ENCODE measurements around the gene TGOLN2. TPM values are rescaled to one million over a fixed set of nuclear protein-coding genes. Genes with fewer than 3 reads are reported as not detected.
"Not testable (repeated sequence)": the region's sequence is repeated elsewhere in the genome, so short reads cannot be mapped to it uniquely, and the experiment has no call there.

Gene TGOLN2
- total and polyA plus RNA-seq, 8 donors: 90.3 to 133 (median 99.9) TPM

DNA sequence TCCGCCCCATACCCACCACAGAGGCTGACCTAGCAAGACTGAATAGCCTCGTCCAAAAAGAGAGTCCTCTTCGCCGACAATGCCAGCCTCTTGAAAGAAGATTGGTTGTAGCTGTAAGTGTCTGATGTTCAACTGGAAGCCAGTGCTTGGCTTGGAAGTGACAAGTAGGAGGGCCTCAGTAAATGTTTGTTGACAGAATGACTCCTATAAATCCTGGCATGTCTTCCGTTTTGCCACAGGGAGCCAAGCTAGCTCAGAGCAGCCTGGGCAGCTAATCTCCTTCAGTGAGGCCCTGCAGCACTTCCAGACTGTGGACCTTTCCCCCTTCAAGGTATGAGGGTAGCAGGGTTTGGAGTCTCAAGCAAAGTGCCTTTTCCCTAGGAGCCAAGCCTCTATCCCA lies 41.7 kb upstream of the TGOLN2 start:
- H3K27me3 ChIP-seq: no peaks in the 10 kb centered on the region
- DNase-seq (no peak), ATAC-seq (no peak)
- H3K36me3 ChIP-seq: peaks cover 0 to 64% of the 10 kb centered on the region in 2 donors
- no peak overlapping the region for H3K4me3 ChIP-seq
- TF ChIP-seq, protein P1, sequence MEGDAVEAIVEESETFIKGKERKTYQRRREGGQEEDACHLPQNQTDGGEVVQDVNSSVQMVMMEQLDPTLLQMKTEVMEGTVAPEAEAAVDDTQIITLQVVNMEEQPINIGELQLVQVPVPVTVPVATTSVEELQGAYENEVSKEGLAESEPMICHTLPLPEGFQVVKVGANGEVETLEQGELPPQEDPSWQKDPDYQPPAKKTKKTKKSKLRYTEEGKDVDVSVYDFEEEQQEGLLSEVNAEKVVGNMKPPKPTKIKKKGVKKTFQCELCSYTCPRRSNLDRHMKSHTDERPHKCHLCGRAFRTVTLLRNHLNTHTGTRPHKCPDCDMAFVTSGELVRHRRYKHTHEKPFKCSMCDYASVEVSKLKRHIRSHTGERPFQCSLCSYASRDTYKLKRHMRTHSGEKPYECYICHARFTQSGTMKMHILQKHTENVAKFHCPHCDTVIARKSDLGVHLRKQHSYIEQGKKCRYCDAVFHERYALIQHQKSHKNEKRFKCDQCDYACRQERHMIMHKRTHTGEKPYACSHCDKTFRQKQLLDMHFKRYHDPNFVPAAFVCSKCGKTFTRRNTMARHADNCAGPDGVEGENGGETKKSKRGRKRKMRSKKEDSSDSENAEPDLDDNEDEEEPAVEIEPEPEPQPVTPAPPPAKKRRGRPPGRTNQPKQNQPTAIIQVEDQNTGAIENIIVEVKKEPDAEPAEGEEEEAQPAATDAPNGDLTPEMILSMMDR (IDR thresholded peaks at IDR 0.05): no peak
- no peak overlapping the region for H3K27ac ChIP-seq
- intact Hi-C loops (cut with DNase I): no loop called here
- H3K4me1 ChIP-seq: no peaks in the 10 kb centered on the region
- H3K9me3 ChIP-seq: no peaks in the 10 kb centered on the region

DNA sequence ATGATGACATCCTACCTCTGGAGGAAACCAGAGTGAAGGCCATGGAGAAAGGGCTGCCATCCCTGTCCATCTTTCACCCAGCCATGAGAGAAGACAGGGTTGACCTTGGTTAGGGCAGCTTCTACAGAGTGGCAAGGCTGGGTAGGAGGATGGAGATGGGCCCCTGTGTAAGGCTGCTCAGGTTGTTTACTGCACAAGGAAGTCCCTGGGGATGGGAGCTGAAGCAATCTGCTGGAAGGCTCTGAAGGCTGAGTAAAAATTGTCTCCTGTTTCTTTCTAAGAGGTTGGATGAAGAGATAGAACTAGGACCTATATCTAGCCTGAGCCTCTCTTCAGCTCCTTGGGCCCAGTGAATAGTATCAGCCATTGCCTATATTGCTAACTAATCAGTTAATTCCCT lies 41.1 kb upstream of the TGOLN2 start:
- TF ChIP-seq, protein P1 (IDR thresholded peaks at IDR 0.05): no peak
- H3K36me3 ChIP-seq: peaks cover 0 to 64% of the 10 kb centered on the region in 2 donors
- intact Hi-C loops (cut with DNase I): no loop called here
- no peak overlapping the region for H3K4me3 ChIP-seq
- H3K9me3 ChIP-seq: no peaks in the 10 kb centered on the region
- DNase-seq: no peak
- ATAC-seq: no peak
- H3K27me3 ChIP-seq: no peaks in the 10 kb centered on the region
- no peaks in the 10 kb centered on the region for H3K4me1 ChIP-seq
- H3K27ac ChIP-seq: no peak overlapping the region

DNA sequence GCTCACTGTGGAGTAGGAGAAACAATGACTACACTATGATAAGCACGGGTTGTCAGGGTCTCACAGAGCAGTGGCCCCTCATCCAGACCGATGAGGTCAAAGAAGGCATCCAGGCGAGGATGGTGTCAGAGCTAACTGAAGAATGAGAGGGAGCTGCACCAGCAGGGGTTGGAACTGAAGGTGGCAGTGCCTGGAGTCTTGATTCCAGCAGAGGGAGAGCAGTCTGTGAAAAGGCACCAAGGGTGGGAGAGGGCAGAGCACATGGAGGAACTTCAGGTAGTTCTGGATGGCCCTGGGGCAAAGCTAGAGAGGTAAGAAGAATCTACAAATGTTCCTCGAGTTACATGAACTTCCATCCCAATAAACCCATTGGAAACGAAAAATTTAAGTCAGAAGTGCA lies 39.4 kb upstream of the TGOLN2 start:
- Histone ChIP-seq H3K4me3 (no peak overlapping the region), H3K36me3 (peaks cover 0 to 64% of the 10 kb centered on the region in 2 donors), H3K27ac (no peak overlapping the region), H3K4me1 (no peaks in the 10 kb centered on the region), H3K9me3 (no peaks in the 10 kb centered on the region), H3K27me3 (no peaks in the 10 kb centered on the region)
- DNase-seq (no peak), ATAC-seq (no peak)
- intact Hi-C loops (cut with DNase I): no loop called here
- TF ChIP-seq, protein P1 (IDR thresholded peaks at IDR 0.05): no peak

DNA sequence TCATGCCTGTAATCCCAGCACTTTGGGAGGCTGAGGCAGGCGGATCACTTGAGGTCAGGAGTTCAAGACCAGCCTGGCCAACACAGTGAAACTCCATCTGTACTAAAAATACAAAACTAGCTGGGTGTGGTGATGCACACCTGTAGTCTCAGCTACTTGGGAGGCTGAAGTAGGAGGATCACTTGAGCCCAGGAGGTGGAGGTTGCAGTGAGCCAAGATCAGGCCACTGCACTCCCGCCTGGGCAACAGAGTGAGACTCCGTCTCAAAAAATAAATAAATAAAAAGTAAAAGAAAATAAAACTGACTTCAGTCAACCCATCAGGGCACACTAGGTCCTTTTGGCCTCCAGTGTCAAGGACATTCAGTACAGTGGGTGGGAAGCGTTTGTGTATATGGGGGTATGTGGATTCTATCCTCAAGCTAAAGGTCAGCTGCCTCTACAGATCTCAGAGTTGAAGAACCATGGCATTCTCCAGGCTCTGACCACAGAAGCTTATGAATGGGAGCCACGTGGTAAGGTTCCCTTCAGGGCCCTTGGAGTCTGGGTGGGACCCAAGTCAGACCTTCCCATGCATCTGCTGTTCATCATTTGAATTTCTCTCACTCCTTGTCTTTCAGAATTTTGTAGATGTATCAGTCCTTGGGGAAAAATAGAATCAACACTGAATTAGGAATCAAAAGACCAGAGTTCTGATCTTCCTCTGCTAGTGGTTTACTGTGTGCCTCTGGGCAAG lies 35.0 kb upstream of the TGOLN2 start:
- H3K27ac ChIP-seq; H3K27me3 ChIP-seq; DNase-seq; intact Hi-C loops (cut with DNase I); H3K4me3 ChIP-seq; ATAC-seq; H3K4me1 ChIP-seq; H3K9me3 ChIP-seq: not testable (repeated sequence)
- peaks cover 0 to 74% of the 10 kb centered on the region in 2 donors for H3K36me3 ChIP-seq

DNA sequence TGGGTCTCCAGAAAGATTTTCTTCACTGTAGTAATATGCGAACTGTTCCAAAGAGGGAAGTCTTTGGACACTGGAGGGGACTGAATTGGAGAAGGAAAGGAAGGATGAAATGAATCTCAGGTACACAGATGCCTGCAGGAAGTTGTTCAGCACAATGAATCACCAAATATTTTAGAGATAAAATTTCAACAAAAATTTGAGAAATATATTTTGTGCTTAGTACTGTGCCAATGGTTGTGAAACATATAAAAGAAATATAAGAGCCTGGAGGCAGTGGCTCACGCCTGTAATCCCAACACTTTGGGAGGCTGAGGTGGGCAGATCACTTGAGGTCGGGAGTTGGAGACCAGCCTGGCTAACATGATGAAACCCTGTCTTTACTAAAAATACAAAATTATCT lies 29.9 kb upstream of the TGOLN2 start:
- intact Hi-C loops (cut with DNase I): no loop called here
- TF ChIP-seq, protein P1 (IDR thresholded peaks at IDR 0.05): no peak
- H3K9me3 ChIP-seq: no peaks in the 10 kb centered on the region
- no peak overlapping the region for H3K4me3 ChIP-seq
- ATAC-seq (no peak), DNase-seq (no peak)
- peaks cover 0 to 59% of the 10 kb centered on the region in 2 donors for H3K36me3 ChIP-seq
- H3K27me3 ChIP-seq: no peaks in the 10 kb centered on the region
- no peak overlapping the region for H3K27ac ChIP-seq
- H3K4me1 ChIP-seq: peaks cover 5 to 52% of the 10 kb centered on the region in 2 donors

DNA sequence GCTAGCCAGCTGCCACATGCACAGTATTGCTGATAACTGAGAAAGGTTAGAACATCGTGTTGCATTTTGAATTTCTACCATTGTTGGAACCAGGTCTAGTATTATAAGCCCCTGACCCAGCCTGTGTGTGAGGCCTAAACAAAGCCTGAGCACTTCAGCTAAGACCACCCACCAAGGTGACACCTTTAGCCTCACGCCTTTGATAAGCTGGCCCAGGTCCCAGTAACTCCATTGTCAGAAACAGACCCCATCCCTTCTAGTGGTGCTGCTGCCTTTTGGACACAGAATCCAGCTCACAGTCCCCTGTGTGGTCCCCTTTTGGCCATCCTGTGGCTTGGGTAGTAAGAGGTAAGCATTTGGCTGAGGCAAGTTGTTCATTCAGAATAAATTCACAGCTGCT lies 28.4 kb upstream of the TGOLN2 start:
- H3K4me3 ChIP-seq: no peak overlapping the region
- peaks cover 9 to 61% of the 10 kb centered on the region in 2 donors for H3K4me1 ChIP-seq
- ATAC-seq (no peak), DNase-seq (no peak)
- no peaks in the 10 kb centered on the region for H3K9me3 ChIP-seq
- peaks cover 0 to 52% of the 10 kb centered on the region in 2 donors for H3K36me3 ChIP-seq
- TF ChIP-seq, protein P1 (IDR thresholded peaks at IDR 0.05): no peak
- H3K27me3 ChIP-seq: no peaks in the 10 kb centered on the region
- intact Hi-C loops (cut with DNase I): no loop called here
- no peak overlapping the region for H3K27ac ChIP-seq
